Pancreas (tissue), 10 donors: ENCODE measurements around the gene ATRNL1. TPM values are rescaled to one million over a fixed set of nuclear protein-coding genes. Genes with fewer than 3 reads are reported as not detected.

ENCODE experiments used
- ATAC-seq, 4 donors: fragments of 200-7000 bp; cut with Tn5 transposase; one replicate each; pipeline versions ENCODE4 v1.8.0 to v1.9.1; 2020; ENCODE audit warnings: mild to moderate bottlenecking in 4 of 4, moderate library complexity in 4 of 4
- DNase-seq, 6 donors: peaks; one replicate each; pipeline ENCODE4 v3.0.0-alpha.2; 2020
- FAIRE-seq: peaks from 2 replicates; lab custom pipeline; 2012; peaks lifted over from hg19 to GRCh38; lab: Jason Lieb, UNC
- H3K27ac ChIP-seq, 4 donors: fragments of 200-600 bp; sonication (generic); 1 replicate in 3 of 4; 2 replicates in 1 of 4; pipeline versions ENCODE4 v1.5.0 to v1.8.0; 2020
- H3K27me3 ChIP-seq, 4 donors: fragments of 200-600 bp; one replicate each; pipeline ENCODE4 v1.8.0; 2021
- H3K36me3 ChIP-seq, 3 donors: fragments of 200-600 bp; sonication (generic) in 1 of 3; one replicate each; pipeline versions ENCODE4 v1.5.0 to v1.8.0; 2020 to 2021
- H3K4me1 ChIP-seq, 3 donors: fragments of 200-600 bp; one replicate each; pipeline ENCODE4 v1.8.0; 2021
- H3K4me3 ChIP-seq, 4 donors: fragments of 200-600 bp; sonication (generic) in 2 of 4; one replicate each; pipeline versions ENCODE4 v1.5.0 to v1.8.0; 2020 to 2021
- H3K9me3 ChIP-seq, 4 donors: fragments of 200-600 bp; one replicate each; pipeline ENCODE4 v1.8.0; 2021
- WGBS, 2 donors: extraction: QIAGEN DNeasy Blood & Tissue Kit; methylation state at CpG; one replicate each; pipeline ENCODE4 v1.1.7; 2013; 5-methylcytosine and 5-hydroxymethylcytosine counted together
- intact Hi-C, 3 donors: fragments of 100-400 bp; cut with DNase I; formaldehyde crosslinking; loops; one replicate each; pipeline versions ENCODE4 v1.11.1 to v1.14.2; 2022
- polyA plus RNA-seq, 2 donors: library from polyadenylated mRNA; stranded (reverse); fragments of 200-250 nt; gene quantifications; one replicate each; pipeline ENCODE4 v1.2.3, GENCODE V29; 2013
- total RNA-seq, 6 donors: library from RNA; stranded (reverse); fragmentation: NEBNext Ultra II Directional in 4 of 6; extraction: Animal tissue kit (Norgen Biotek cat#: 25700) in 4 of 6; gene quantifications; one replicate each; pipeline versions ENCODE4 v1.2.1 to v1.2.4, GENCODE V29; 2021 to 2023
- TF ChIP-seq, protein P1 (sequence below), 4 donors: fragments of 200-600 bp; sonication (generic) in 3 of 4; IDR thresholded peaks; one replicate each; pipeline versions ENCODE4 v1.5.0 to v1.8.0; 2021; ENCODE audit warnings: antibody characterized with exemption in 4 of 4
- donor health status: healthy with polysubstance abuse.
- donor health status: DM: no; HTN: no; CAD: no; lungs with moderate emphysema.
- donor health status: DM: no; HTN: no; CAD: no.
- donor health status: control.
- donor health status: control.
- donor health status: Bipolar disorder and iron deficiency.
- donor health status: DM: yes; HTN: yes; CAD: no.
- donor health status: DM: no; HTN: no; CAD: no.
- donor health status: DM: no; HTN: no; CAD: no.
- donor health status: DM: yes; HTN: yes; CAD: no.

ATRNL1 gene
- total and polyA plus RNA-seq, 8 donors: 0.91 to 5.7 (median 3.9) TPM

DNA sequence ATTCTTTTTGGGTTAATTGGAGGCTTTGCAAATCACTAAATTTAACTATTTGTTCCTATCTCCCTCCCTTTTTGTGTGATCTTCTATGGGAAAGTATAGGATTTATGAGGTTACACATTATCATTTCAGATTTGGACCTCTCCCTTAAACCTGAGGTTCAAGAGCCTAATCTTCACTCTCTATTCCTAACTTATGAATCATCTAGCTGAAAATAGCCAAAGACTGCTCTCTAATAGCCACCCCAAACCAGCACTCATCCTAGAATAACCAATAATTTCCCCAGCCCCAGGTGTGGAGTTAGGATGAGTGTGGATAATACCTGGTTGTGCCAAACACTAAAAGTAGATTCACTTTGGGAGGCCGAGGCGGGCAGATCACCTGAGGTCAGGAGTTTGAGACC lies 680.7 kb downstream of the ATRNL1 start:
- FAIRE-seq (no peak), DNase-seq (no peak), ATAC-seq (no peak)
- no peak overlapping the region for H3K27ac ChIP-seq
- WGBS, 2 donors: 96 to 100% methylated on average over 2 of the region's 2 CpGs
- H3K9me3 ChIP-seq: no peaks in the 10 kb centered on the region
- no peaks in the 10 kb centered on the region for H3K36me3 ChIP-seq
- intact Hi-C loops: no loop called here
- peaks cover 0 to 3% (median 0%) of the 10 kb centered on the region in 4 donors for H3K27me3 ChIP-seq
- TF ChIP-seq, protein P1, sequence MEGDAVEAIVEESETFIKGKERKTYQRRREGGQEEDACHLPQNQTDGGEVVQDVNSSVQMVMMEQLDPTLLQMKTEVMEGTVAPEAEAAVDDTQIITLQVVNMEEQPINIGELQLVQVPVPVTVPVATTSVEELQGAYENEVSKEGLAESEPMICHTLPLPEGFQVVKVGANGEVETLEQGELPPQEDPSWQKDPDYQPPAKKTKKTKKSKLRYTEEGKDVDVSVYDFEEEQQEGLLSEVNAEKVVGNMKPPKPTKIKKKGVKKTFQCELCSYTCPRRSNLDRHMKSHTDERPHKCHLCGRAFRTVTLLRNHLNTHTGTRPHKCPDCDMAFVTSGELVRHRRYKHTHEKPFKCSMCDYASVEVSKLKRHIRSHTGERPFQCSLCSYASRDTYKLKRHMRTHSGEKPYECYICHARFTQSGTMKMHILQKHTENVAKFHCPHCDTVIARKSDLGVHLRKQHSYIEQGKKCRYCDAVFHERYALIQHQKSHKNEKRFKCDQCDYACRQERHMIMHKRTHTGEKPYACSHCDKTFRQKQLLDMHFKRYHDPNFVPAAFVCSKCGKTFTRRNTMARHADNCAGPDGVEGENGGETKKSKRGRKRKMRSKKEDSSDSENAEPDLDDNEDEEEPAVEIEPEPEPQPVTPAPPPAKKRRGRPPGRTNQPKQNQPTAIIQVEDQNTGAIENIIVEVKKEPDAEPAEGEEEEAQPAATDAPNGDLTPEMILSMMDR (IDR thresholded peaks at IDR 0.05): no peak
- no peaks in the 10 kb centered on the region for H3K4me1 ChIP-seq
- no peak overlapping the region for H3K4me3 ChIP-seq

DNA sequence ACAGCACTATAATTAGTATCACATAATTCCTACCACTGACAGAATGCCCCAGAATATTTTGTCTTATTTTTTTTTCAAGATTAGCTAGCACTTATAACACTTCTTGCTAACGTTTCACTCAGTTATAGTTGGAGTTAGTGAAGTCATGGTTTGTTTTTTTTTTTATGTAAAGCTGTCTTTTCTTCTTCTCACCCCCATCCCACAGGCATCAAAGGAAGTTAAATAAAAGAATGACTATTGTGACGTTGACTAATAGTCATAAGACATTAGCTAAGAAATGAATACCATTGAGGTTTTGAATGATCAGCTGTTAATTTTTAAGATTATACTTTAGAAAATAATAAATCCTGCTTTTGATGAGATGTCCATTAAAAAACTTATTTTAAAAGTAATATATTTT lies 681.6 kb downstream of the ATRNL1 start:
- Histone ChIP-seq H3K9me3 (no peaks in the 10 kb centered on the region), H3K27ac (no peak overlapping the region), H3K4me3 (no peak overlapping the region), H3K36me3 (no peaks in the 10 kb centered on the region), H3K4me1 (no peaks in the 10 kb centered on the region), H3K27me3 (peaks cover 0 to 3% (median 0%) of the 10 kb centered on the region in 4 donors)
- no peak for ATAC-seq
- no peak for FAIRE-seq
- DNase-seq: no peak
- WGBS, 2 donors: 70 to 71% methylated on average over 2 of the region's 2 CpGs
- intact Hi-C loops: no loop called here
- TF ChIP-seq, protein P1 (IDR thresholded peaks at IDR 0.05): no peak

DNA sequence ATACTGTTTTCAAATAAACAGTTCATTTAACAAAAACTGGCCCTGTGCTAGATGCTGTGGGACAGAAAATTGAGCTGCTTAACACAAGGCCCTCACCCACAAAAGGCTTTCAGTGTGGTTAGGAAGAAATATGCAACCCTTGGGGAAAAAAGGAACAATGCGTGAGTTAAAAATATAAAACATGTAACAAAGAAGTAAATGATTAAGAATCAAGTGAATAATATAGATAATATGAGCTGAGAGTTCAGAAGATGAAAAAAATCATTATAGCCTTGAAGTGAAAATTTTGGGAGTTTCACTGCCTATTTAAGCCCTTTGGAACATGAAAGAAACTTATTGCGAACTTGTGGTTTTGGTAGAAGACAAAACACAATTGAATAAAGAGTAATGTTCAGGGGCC lies 684.5 kb downstream of the ATRNL1 start:
- H3K27ac ChIP-seq: no peak overlapping the region
- H3K4me1 ChIP-seq: no peaks in the 10 kb centered on the region
- DNase-seq (no peak), ATAC-seq (no peak), FAIRE-seq (no peak)
- H3K4me3 ChIP-seq: no peak overlapping the region
- H3K36me3 ChIP-seq: no peaks in the 10 kb centered on the region
- TF ChIP-seq, protein P1 (IDR thresholded peaks at IDR 0.05): no peak
- intact Hi-C loops: no loop called here
- WGBS, 2 donors: 94 to 95% methylated on average over 2 of the region's 2 CpGs
- peaks cover 0 to 3% (median 0%) of the 10 kb centered on the region in 4 donors for H3K27me3 ChIP-seq
- H3K9me3 ChIP-seq: no peaks in the 10 kb centered on the region

DNA sequence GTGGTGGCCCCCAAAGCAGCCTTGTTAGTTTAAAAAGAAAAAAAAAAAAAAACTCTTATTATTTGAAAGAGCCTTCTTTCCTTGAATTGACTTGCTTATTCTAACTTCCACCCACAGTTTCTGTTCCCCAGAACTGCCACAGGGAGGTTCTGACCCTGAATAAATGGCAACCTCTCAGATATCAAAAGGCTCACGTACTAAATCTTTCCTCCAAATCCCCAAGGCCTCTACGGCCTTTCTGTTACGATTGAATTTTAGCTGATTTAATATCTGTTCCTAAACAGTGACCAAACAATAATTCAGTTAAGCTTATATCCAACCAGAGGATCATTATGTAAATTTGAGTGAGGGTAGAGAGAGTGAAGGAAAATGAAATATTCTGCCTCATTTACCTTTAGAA lies 697.1 kb downstream of the ATRNL1 start:
- DNase-seq (no peak), FAIRE-seq (no peak), ATAC-seq (no peak)
- Histone ChIP-seq H3K27me3 (no peaks in the 10 kb centered on the region), H3K27ac (no peak overlapping the region), H3K4me1 (no peaks in the 10 kb centered on the region), H3K36me3 (no peaks in the 10 kb centered on the region), H3K9me3 (no peaks in the 10 kb centered on the region), H3K4me3 (no peak overlapping the region)
- 75 to 86% methylated on average over 3 of the region's 3 CpGs for WGBS, 2 donors
- TF ChIP-seq, protein P1 (IDR thresholded peaks at IDR 0.05): no peak
- intact Hi-C loops: no loop called here

DNA sequence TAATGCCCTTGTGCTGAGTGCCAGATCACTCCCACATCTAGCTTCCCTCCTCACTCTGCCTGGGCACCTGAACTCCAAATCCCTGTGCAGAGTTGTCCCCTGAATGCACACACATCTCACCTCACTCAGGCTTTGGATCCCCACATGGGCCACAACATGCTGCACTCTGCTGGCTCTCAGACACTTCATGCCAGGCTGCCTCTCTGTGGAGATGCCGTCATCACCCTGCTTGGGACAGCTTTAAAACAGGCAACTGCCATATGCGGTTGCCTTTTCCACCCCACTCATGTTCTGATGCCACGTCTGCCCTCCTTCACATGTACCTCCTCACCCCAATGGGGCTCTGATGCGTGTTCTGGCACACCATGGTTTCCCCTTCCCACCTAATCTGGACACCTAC lies 702.8 kb downstream of the ATRNL1 start:
- Histone ChIP-seq H3K27me3 (no peaks in the 10 kb centered on the region), H3K9me3 (no peaks in the 10 kb centered on the region), H3K36me3 (no peaks in the 10 kb centered on the region), H3K4me1 (no peaks in the 10 kb centered on the region), H3K4me3 (no peak overlapping the region), H3K27ac (no peak overlapping the region)
- TF ChIP-seq, protein P1 (IDR thresholded peaks at IDR 0.05): no peak
- intact Hi-C loops: loop anchor here in 1 of 3 donors (5.0 kb wide), 1 partner anchor 496 kb away; no protein-coding TSS in a partner anchor
- no peak for ATAC-seq
- WGBS, 2 donors: 92 to 97% methylated on average over 4 of the region's 4 CpGs
- FAIRE-seq: no peak
- DNase-seq: no peak
